Stimulated activated CD8-positive, alpha-beta memory T cell treated with anti-CD3 and anti-CD28 coated beads, Interleukin-15, amount 100 ng/mL, for 48 hours (primary cell): ENCODE data around the gene NPTXR.

Source experiments
- DNase-seq, 2 donors: peaks; one replicate each; pipeline ENCODE4 v3.0.0-alpha.2; 2020; ENCODE audit warnings: low read depth in 2 of 2

NPTXR gene

DNA sequence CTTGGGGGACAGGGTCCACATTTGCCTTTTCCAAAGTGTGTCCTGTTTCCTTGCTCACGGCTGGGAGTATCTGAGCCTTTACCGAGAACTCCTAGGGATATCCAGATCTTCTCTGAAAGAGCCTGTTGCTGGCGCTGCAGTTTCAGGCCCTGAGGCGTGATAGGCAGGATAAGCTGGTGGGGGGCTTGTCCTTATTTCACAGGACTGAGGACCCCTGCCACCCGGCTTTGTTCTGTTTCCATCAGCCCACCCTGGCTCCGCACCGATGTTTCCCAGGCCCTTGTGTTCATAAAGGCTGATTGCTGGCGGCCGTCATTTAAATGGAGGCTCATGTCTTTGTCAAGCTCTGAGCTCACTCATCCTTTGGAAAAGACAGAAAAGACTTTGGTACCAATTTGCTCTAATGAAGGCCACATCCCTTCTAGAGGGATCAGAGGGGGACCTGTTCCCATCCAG, 9.4 kb upstream of the NPTXR start:
- DNase-seq: no peak

DNA sequence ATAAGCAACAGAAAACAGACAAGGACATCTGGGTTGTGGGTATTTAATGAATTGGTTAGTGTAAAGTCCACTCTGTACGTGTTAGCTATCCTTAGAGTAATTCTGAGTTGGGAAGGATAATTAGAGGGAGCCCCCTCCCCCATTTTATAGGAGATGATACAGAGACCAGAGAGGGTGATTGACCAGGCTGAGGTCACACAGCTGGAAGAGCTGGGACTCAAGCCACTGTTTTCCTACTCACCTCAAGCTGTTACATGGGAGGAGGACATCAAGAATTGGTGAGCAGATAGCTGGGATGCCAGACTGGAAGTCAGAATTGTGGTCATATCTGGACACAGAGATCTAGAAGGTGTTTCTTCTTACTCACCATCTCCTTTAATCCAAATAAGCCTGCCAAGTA, 8.7 kb upstream of the NPTXR start:
- DNase-seq: no peak

DNA sequence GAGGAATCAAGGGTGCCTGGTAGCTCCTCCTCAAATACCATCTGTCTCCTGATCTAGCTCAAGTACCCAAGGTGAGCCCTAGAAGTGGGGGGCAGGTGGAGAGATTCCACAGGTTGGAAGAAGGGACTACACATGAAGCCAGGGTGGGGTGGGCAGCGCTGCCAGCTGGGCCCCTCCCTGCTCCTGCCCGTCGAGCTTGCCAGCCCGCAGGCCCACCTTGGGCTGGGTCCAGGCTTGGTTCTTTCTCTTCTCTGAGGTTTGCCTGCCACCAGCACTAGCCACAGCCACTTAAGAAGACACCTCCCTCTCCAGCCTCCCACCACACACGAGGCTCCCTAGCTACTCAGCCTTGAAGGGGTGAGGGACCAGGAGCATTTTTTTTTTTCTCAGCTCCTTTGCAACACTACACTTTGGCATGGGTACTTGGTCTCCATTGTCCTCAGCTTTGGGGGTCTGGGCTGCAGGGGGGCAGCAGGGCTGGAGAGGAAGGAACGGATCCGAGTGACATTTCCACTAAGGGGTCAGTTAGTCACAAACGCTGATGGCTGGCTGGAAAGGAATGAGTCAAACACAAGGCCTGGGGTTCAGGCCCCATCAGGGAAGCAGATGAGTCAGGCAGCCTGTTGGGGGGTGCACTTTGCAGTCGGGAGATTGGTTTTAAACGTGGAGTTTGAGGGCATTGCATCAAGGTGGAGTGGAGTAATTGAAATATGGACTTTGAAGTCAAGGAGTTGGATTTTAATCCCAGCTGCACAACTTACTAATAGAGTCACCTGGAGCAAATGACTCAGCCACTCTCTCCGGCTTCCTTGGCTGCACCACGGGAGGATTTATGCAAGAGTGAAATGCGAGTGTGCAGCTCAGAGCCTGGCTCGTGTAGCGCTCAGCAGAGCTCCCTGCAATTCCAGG, 7.4 kb upstream of the NPTXR start:
- no peak for DNase-seq

GRCh38 chr22:38850399-38850798, 6.6 kb upstream of the NPTXR start:
- DNase-seq: no peak

DNA sequence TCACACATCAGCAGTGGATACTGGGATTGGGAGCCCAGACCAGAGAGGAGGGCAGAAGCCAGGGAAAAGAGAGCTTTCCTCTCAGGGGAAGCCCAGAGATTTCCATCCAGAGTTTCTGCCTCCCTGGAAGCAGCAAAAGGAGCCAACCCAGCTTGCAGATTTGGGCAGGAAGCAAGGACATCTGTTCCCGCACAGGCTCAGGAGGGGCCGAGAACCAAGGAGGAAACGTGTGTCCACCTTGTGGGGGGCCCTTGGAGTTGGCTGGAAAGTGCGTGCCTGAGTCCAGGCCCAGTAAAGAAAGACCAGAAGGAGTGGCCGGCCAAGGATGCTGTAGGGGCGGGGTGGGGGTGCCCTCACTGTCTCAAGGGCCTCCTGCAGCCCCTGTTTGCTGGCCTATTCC, 6.0 kb upstream of the NPTXR start:
- no peak for DNase-seq

GRCh38 chr22:38846412-38846811, 2.6 kb upstream of the NPTXR start:
- DNase-seq: no peak

- DNase-seq: no peak
Measured at GRCh38 chr22:38845004-38845740, 1.3 kb upstream of the NPTXR start.

DNA sequence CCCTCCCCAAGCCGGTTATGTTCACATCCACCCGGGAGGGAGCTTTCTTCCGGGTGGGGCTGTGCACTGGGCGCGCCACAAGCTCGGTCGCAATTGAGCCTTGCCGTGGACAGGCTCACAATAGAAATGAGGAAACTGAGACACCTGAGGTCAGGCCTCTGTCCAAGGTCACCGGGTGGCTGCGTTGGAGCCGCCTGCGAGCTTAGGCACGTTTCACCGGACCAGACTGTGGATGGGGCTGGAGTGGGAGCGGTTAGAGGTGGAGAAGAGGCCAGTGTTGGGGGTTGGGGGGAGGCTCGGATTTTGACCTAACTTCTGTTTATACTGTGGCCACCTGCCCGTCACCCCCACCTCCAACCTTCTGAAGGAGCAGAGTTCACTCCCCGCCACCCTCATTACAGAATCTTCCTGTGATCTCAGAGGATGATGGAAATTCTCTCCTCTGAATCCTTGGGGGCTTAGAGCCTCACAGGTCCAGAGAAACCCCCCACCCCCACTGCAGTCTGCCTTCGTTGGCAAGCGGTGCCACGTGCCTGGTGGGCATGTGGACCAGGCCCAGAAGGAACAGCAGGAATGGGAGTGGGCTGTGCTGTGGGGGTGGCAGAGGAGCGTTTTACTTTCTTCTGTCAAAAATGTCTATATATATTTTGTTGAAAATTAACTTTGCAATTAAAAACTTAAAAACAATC, 631 bp upstream of the NPTXR start:
- DNase-seq: no peak

GRCh38 chr22:38843201-38843656, 599 bp downstream of the NPTXR start:
- DNase-seq: peak; percentile 49 to 59

- no peak for DNase-seq
Measured at GRCh38 chr22:38842512-38843200, 1.2 kb downstream of the NPTXR start.

DNA sequence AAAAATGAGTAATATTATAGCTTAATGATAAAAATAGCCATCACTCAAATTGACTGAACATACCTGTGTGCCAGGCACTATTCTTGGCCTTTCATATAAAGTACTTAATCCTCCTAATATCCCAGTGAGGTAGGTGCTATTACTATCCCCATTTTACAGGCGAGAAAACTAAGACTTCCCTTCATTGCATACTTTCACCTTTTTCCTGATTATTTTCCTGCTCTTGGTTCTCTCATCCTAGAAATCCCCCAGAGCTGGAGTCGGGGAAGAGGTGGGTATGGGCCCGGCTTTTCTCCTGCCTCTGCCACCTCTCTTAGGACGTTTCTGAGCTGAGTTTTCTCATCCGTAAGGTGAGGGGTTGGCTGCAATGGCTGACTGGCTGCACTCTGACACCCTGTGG, 2.2 kb downstream of the NPTXR start:
- DNase-seq: no peak

DNA sequence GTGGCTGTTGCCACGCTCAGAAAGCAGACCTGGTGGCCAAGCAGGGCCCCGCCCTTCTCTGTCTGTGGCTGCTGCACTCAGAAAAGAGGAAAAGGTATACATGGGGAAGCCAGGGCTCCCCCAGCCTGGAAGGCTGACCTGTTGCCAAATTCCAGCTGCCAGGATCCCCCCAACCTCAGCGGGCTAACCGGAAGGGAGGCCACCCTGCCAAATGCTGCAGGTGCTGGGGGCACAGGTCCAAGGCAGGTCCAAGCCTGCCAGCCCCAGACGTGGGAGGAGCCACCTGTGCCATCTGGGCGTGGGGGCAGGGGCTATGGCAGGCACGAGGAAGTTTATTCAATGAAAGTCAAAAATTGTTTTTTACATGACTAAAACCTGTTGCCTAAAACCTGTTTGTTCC, 2.6 kb downstream of the NPTXR start:
- no peak for DNase-seq

GRCh38 chr22:38840129-38840528, 3.7 kb downstream of the NPTXR start:
- no peak for DNase-seq

DNA sequence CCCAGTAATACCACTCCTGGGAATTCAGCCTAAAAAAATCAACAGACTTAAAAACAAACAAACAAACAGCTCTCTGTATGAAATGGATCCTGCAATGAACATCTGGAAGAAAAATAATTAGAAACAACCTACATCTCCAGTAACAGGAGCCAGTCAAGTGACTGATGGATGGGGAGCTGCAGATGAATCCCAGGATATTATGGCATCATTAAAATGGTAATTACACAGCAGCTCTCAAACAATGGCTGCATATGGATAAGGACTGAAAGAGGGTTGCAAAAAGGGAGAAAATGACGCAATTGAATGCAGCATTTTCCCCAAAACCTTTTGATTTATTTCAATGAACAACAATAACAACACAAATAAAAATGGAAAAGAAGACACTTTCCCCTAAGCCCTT, 4.1 kb downstream of the NPTXR start:
- DNase-seq: no peak

DNA sequence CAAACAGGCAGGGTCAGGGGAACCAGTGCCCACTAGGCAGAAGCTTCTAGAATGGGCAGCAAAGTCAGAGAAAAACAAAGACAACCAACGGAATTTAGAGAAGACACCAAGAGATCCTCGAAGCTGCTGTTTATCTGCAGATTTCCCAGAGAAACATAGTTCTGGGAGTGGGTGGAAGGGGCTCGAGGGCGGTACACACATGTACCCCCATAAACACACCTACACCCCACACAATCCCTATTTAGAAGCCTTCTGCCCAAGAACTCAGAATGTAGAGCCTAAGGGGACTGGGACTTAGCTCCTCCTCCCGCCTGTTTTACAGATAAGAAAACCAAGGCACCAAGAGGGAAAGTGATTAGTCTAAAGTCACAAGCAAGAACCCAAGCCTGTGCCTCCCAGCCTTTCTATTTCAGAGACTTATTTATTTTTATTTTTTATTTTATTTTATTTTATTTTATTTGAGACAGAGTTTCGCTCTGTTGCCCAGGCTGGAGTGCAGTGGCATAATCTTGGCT, 6.4 kb downstream of the NPTXR start:
- DNase-seq: no peak

GRCh38 chr22:38835888-38836301, 7.9 kb downstream of the NPTXR start:
- DNase-seq: no peak

DNA sequence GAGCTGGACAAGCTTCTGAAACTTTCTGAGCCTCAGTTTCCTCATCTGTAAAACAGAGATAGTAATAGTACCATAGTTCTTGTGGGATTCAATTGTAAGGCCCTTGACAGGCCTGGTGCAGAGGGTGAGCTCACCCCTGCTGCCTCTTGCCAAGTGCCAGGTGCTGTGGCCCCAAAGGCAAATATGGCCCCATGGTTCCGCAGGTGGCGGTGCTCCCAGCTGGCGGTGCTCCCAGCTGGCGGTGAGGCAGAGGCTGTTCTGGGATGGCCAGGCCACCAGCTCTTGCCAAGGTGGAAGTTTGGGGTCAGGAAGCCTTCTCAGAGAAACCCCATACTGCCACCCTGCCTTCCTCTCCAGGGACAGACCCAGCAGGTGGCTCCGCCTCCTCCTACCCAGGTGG, 8.8 kb downstream of the NPTXR start:
- no peak for DNase-seq

GRCh38 chr22:38834215-38834953, 9.4 kb downstream of the NPTXR start:
- DNase-seq: no peak

DNA sequence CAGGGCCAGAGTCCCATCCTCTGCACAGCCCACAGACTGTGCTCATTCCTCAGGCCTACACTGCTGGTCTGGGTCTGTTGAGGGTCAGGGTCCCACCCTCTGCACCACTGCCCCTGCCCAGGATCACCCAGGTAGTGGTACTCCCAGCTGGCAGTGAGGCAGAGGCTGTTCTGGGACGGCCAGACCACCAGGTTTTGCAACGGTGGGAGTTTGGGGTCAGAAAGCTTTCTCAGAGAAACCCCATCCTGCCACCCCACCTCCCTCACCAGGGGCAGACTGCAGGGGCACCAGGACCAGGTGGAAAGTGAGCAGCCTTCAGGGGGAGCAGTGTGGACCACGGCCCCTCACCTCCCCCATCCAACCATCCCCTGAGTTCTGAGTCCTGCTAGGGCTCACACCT, 10.8 kb downstream of the NPTXR start:
- DNase-seq: no peak
